Subcutaneous adipose tissue (tissue), 4 donors: Measurements from ENCODE around the gene COL3A1. TPM values are rescaled to one million over a fixed set of nuclear protein-coding genes. Genes with fewer than 3 reads are reported as not detected.

ENCODE experiments used
- total RNA-seq, 4 donors: library from RNA; depleted of rRNA; stranded (reverse); fragments of >200 nt; gene quantifications; one replicate each; pipeline ENCODE4 v1.1.0, GENCODE V29; 2016
- TF ChIP-seq, protein P1 (sequence below): fragments of 450-650 bp; IDR thresholded peaks from one replicate; pipeline ENCODE4 v1.5.1; 2016; ENCODE audit warnings: low read depth, mild to moderate bottlenecking, control low read depth, antibody characterized with exemption, moderate library complexity

Gene COL3A1
- total RNA-seq, 4 donors from 2014 or later: 115 to 629 (median 242) TPM

DNA sequence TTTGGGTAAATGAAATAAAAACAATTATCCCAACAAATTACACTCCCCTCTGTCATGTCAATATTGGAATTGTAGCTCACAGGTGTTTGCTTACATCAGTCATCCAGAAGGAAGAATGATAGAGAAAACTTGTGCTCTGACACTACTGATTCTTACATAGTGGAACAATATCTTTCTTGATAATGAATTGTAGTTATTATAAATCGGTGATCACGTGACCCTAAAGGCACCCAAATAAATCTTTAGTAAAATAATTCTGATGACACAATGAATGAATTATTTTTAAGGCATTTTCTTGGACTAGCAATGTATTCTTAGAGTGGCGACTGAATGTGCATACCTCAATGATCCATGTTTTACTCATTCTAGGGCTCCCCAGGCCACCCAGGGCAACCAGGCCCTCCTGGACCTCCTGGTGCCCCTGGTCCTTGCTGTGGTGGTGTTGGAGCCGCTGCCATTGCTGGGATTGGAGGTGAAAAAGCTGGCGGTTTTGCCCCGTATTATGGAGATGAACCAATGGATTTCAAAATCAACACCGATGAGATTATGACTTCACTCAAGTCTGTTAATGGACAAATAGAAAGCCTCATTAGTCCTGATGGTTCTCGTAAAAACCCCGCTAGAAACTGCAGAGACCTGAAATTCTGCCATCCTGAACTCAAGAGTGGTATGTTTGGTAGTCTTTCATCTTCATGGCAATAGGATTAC lies 34.5 kb downstream of the COL3A1 start:
- TF ChIP-seq, protein P1, sequence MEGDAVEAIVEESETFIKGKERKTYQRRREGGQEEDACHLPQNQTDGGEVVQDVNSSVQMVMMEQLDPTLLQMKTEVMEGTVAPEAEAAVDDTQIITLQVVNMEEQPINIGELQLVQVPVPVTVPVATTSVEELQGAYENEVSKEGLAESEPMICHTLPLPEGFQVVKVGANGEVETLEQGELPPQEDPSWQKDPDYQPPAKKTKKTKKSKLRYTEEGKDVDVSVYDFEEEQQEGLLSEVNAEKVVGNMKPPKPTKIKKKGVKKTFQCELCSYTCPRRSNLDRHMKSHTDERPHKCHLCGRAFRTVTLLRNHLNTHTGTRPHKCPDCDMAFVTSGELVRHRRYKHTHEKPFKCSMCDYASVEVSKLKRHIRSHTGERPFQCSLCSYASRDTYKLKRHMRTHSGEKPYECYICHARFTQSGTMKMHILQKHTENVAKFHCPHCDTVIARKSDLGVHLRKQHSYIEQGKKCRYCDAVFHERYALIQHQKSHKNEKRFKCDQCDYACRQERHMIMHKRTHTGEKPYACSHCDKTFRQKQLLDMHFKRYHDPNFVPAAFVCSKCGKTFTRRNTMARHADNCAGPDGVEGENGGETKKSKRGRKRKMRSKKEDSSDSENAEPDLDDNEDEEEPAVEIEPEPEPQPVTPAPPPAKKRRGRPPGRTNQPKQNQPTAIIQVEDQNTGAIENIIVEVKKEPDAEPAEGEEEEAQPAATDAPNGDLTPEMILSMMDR: no peak

DNA sequence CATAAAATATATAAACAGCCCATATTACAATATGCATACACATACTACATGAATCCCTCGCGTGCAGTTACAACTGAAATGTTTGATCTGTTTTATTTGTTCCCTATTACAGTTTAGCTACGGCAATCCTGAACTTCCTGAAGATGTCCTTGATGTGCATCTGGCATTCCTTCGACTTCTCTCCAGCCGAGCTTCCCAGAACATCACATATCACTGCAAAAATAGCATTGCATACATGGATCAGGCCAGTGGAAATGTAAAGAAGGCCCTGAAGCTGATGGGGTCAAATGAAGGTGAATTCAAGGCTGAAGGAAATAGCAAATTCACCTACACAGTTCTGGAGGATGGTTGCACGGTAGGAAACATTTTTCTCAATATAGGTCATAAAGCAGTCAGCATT lies 36.4 kb downstream of the COL3A1 start:
- TF ChIP-seq, protein P1: no peak

DNA sequence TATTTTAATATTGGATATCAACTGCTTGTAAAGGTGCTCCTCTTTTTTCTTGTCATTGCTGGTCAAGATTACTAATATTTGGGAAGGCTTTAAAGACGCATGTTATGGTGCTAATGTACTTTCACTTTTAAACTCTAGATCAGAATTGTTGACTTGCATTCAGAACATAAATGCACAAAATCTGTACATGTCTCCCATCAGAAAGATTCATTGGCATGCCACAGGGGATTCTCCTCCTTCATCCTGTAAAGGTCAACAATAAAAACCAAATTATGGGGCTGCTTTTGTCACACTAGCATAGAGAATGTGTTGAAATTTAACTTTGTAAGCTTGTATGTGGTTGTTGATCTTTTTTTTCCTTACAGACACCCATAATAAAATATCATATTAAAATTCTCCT lies 38.2 kb downstream of the COL3A1 start:
- TF ChIP-seq, protein P1: no peak

DNA sequence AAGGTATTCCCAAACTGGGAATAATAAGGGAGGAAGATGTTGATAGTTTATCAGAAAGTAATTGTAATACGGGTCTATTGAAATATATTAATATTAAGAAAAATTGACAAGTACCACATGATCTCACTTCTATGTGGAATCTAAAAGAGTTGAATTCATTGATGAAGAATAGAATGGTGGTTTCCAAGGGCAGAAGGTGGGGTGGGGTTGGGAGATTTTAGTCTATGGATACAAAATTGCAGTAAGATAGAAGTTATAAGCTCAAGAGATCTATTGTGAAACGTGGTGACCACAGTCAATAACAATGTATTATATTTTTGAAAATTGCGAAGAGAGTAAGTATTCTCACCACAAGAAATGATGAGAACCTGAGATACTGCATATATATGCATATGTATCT lies 38.9 kb downstream of the COL3A1 start:
- TF ChIP-seq, protein P1: no peak

DNA sequence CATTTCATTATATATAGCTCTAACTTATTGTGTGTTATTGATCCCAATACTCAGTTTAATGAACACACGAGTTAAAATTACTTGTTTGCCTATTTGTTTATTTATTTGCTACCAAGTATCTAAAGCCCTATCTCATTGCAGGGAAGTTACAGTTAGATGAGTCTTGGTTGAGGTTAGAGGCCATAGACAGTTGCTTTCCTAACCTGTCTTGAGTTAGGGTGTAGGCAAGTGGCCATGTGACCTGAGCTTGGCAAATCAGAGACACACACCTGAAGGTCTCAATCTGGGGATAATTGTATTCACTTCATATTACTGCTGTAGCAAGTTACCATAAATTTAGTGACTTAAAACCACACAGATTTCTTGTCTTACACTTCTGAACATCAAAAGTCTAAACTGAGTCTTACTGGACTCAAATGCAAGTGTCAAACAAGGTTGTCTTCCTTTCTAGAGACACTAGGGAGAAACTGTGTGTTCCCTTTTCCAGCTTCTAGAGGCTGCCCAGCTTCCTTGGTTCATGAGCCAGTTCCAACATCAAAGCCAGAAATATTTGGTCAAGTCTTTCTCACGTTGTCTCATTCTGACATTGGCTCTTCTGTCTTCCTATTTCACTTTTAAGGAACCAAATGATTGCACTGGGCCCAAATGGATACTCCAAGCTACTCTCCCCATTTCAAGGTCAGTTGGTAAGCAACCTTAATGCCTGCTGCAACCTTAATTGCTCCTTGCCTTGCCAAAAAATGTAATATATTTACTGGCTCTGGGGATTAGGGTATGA lies 39.7 kb downstream of the COL3A1 start:
- TF ChIP-seq, protein P1: no peak

DNA sequence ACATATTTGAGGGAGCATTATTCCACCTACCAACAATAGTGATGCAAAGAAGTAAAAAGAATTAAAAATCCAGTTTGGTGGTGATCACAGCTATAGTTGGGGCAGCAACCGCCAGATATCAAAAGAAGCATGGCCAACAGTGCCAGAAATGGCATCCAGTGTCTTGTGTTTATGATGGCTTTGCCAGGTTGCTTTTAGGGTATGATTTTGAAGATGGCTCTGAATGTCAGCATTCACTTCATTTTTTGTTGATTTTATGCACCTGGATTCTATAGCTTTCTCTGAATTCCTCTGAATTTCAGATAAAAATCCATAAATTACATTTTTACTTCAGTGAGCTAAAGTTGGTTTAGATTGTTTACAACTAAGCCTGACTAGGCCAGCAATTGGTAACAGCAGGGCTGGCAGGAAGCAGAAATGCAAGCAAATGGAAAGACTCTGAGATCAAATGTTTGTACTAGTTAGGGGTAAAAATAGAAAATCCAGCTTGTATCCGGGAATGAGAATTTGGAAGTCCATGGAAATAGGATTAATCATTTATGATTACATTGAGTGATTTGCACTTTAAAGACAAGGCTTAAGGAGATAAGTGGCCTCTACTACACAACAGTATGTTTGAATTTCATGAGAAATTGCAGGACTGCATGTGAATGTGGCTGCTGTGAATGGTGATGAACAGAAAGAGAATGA lies 40.4 kb downstream of the COL3A1 start:
- TF ChIP-seq, protein P1: no peak

DNA sequence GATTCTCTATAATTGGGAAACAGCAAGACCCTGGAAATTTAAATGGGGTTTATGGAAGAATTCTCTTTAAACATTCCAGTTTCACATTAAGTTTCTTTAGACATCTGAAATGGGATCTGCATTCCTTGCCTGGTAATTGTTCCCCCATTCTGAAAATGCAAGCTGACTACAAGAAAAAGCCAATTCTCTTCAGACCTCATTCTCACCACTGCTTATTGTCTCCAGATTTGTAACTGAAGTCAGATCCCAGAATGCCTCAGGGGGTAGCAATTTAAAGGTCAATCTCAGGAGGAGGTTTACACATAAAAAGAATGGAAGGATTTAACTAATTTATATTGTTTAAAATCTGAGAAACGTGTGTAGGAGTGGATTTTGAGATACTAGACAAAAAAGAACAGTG lies 41.2 kb downstream of the COL3A1 start:
- TF ChIP-seq, protein P1: no peak
